Measurements from ENCODE around the gene PTH1R. TPM values are rescaled to one million over a fixed set of nuclear protein-coding genes. Genes with fewer than 3 reads are reported as not detected.
A peak's percentile ranks its signal among the peaks of the same experiment; 100 is the strongest.

The PTH1R gene
- polyA plus RNA-seq, 3 donors: not detected

GRCh38 chr3:46856576-46857471, 20.7 kb upstream of the PTH1R start:
- Mint-ChIP-seq H3K4me3 (no peak overlapping the region), H3K9me3 (peaks cover 0 to 1% (median 0%) of the 10 kb centered on the region in 7 donors), H3K27ac (no peak overlapping the region), H3K36me3 (no peaks in the 10 kb centered on the region), H3K4me1 (no peaks in the 10 kb centered on the region), H3K27me3 (ENCODE audit: low read depth in 3 of 3) (peaks cover 3 to 11% (median 10%) of the 10 kb centered on the region in 3 donors)
- H3K36me3 ChIP-seq (replicated peaks in 1 of 2; ENCODE audit: control insufficient read depth in 1 of 2, insufficient read depth in 2 of 2, low read length in 2 of 2): no peaks in the 10 kb centered on the region
- H3K4me2 ChIP-seq (replicated peaks; ENCODE audit: extremely low read depth, low read length, poor library complexity, severe bottlenecking): no peak overlapping the region
- 94% methylated on average over 8 of the region's 17 CpGs for WGBS (ENCODE audit: insufficient coverage)
- H2AFZ ChIP-seq (ENCODE audit: insufficient read depth, low read depth, low read length, poor library complexity, severe bottlenecking): no peak overlapping the region
- H3K4me3 ChIP-seq (replicated peaks in 1 of 3; ENCODE audit: low read depth in 2 of 3, low read length in 3 of 3): no peak overlapping the region
- intact Hi-C loops (cut with micrococcal nuclease): no loop called here
- H4K20me1 ChIP-seq (ENCODE audit: insufficient read depth, low read length): no peaks in the 10 kb centered on the region
- no peaks in the 10 kb centered on the region for H3K9me3 ChIP-seq (replicated peaks in 1 of 2; ENCODE audit: control insufficient read depth in 1 of 2, insufficient read depth in 1 of 2, low read length in 2 of 2)
- H3K9ac ChIP-seq (ENCODE audit: insufficient read depth, low read length, poor library complexity, severe bottlenecking): peak overlapping the region; percentile 21
- no peaks in the 10 kb centered on the region for H3K4me1 ChIP-seq (ENCODE audit: control insufficient read depth in 1 of 2, insufficient read depth in 2 of 2, low read length in 2 of 2)
- no peak for DNase-seq
- H3K27ac ChIP-seq (ENCODE audit: low read depth in 1 of 2, low read length in 2 of 2): no peak overlapping the region
- TF ChIP-seq, protein P1, sequence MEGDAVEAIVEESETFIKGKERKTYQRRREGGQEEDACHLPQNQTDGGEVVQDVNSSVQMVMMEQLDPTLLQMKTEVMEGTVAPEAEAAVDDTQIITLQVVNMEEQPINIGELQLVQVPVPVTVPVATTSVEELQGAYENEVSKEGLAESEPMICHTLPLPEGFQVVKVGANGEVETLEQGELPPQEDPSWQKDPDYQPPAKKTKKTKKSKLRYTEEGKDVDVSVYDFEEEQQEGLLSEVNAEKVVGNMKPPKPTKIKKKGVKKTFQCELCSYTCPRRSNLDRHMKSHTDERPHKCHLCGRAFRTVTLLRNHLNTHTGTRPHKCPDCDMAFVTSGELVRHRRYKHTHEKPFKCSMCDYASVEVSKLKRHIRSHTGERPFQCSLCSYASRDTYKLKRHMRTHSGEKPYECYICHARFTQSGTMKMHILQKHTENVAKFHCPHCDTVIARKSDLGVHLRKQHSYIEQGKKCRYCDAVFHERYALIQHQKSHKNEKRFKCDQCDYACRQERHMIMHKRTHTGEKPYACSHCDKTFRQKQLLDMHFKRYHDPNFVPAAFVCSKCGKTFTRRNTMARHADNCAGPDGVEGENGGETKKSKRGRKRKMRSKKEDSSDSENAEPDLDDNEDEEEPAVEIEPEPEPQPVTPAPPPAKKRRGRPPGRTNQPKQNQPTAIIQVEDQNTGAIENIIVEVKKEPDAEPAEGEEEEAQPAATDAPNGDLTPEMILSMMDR (IDR thresholded peaks at IDR 0.05): no peak
- no peaks in the 10 kb centered on the region for H3K79me2 ChIP-seq (ENCODE audit: insufficient read depth, low read length)
- H3K27me3 ChIP-seq (ENCODE audit: control insufficient read depth in 2 of 2, insufficient read depth in 2 of 2, low read length in 2 of 2): no peaks in the 10 kb centered on the region

DNA sequence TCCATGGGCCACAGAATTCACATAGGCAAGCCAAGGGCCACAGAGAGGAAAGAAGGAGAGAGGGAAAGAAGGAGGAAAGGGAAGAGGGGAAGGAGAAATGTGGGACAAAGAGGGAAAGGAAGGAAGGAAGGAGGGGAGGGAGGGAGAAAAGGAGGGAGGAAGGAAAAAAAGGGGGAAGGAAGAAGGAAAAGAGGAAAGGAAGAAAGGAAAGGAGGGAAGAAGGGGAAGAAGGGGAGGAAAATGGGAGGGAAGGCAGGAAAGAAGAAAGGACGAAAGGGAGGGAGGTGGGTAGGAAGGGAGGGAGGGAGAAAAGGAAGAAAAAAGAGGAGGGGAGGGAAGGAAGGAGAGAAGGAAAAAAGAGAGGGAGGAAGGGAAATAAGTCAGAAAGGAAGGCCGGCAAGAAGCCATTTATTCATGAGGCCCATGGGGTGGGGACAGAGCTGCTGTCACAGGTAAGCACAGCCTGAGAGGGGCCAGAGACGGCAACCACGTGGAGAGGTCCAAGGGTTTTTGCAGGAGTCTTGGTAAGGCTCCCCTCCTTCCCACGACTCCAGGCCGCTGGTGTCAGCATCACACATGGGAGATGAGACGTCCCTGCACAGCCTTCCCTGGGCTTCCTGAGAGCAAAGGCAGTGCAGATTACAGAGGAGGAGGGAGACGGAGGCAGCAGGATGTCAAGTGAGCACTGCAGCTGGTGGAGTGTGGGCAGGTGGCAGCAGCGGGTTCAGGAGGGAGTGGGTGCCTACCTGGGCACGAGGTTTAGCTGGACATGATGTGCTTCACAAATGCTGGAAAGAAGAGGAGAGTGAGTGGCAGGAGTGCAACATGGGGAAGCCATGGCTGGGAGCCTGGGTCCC, 19.8 kb upstream of the PTH1R start:
- Histone ChIP-seq H3K4me1 (ENCODE audit: control insufficient read depth in 1 of 2, insufficient read depth in 2 of 2, low read length in 2 of 2) (no peaks in the 10 kb centered on the region), H3K9me3 (replicated peaks in 1 of 2; ENCODE audit: control insufficient read depth in 1 of 2, insufficient read depth in 1 of 2, low read length in 2 of 2) (no peaks in the 10 kb centered on the region), H3K4me3 (replicated peaks in 1 of 3; ENCODE audit: low read depth in 2 of 3, low read length in 3 of 3) (no peak overlapping the region), H3K4me2 (replicated peaks; ENCODE audit: extremely low read depth, low read length, poor library complexity, severe bottlenecking) (no peak overlapping the region), H3K27me3 (ENCODE audit: control insufficient read depth in 2 of 2, insufficient read depth in 2 of 2, low read length in 2 of 2) (no peaks in the 10 kb centered on the region), H3K9ac (ENCODE audit: insufficient read depth, low read length, poor library complexity, severe bottlenecking) (peak overlapping the region; percentile 21), H3K79me2 (ENCODE audit: insufficient read depth, low read length) (no peaks in the 10 kb centered on the region), H3K27ac (ENCODE audit: low read depth in 1 of 2, low read length in 2 of 2) (no peak overlapping the region), H3K36me3 (replicated peaks in 1 of 2; ENCODE audit: control insufficient read depth in 1 of 2, insufficient read depth in 2 of 2, low read length in 2 of 2) (no peaks in the 10 kb centered on the region), H2AFZ (ENCODE audit: insufficient read depth, low read depth, low read length, poor library complexity, severe bottlenecking) (no peak overlapping the region), H4K20me1 (ENCODE audit: insufficient read depth, low read length) (no peaks in the 10 kb centered on the region)
- no peaks in the 10 kb centered on the region for H3K36me3 Mint-ChIP-seq
- H3K9me3 Mint-ChIP-seq: peaks cover 0 to 1% (median 0%) of the 10 kb centered on the region in 7 donors
- WGBS (ENCODE audit: insufficient coverage): 83% methylated on average over 10 of the region's 10 CpGs
- H3K4me1 Mint-ChIP-seq: no peaks in the 10 kb centered on the region
- no peak for DNase-seq
- H3K27ac Mint-ChIP-seq: peak overlapping the region in 1 of 7 donors; percentile 2
- peaks cover 6 to 11% (median 8%) of the 10 kb centered on the region in 3 donors for H3K27me3 Mint-ChIP-seq (ENCODE audit: low read depth in 3 of 3)
- intact Hi-C loops (cut with micrococcal nuclease): no loop called here
- H3K4me3 Mint-ChIP-seq: no peak overlapping the region
- TF ChIP-seq, protein P1 (IDR thresholded peaks at IDR 0.05): no peak
